ENCODE measurements around the gene CUL4A. TPM values are rescaled to one million over a fixed set of nuclear protein-coding genes. Genes with fewer than 3 reads are reported as not detected.

The CUL4A gene
- total RNA-seq, result 170 and 190 TPM in 2 replicates

DNA sequence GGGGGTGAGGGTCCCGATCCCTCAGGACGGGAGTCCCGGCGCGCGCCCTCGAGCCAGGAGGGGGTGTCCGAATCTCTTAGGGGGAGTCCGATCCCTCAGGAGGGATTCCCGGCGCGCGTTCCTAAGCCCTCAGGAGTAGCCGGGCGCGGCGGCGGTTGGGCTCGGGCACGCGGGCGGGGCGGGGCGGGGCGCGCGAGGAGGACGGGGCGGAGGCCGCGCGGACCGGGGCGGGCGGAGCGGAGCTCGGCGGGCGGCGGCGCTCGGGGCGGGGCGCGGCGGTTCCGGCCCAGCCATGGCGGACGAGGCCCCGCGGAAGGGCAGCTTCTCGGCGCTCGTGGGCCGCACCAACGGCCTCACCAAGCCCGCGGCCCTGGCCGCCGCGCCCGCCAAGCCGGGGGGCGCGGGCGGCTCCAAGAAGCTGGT is at the start of gene CUL4A:
Gene CUL4A (plus strand): TSS at position 278 of the 423 bp plus-strand sequence. CDS start 15 bp downstream, at position 293.

DNA sequence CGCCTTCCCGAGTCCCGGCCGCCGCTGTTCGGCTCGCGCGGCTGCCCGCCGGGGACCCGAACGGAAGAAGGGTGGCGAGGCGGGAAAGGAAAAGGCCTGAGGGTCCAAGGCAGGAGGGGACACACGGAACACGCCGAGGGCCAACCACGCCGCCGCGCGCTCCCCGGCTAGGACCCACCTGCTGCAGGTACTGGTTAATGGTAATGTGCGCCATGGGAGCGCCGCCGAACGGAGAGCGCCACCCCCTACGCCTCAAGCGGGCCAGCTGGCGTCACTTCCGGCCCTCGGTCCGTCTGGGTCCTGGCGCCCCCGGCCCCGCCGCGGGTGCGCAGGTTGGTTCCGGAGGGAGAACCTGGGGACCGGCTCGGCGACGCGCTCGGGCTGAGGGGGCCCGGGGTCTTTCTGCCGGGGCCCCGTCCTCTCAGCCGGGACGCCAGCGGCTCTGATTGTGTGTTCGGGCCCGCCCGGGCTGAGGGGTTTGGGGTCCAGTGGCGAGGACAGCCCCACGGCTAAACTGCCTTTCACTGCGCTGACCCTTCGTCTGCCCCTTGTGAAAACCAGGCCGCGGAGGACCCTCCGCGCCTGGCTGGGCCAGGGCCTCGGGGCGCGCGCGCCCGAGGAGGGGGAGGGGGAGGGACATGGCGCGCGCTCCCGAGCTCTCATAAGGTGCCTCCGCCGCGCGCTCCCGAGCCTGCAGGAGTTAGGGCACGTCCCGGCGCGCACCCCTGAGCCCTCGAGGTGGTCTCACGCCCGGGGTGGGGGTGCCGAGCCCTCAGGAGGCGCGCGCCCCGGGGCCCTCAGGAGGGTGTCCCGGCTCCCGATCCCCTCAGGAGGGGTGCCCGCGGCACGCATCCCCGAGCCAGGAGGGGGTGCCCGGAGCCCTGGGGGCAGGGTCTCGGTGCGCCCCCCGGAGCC is 735 bp upstream of the CUL4A start, which contains the start of gene PCID2:
Gene PCID2 (minus strand): TSS at position 249 of the 915 bp plus-strand sequence. CDS start 35 bp downstream, at position 214.

DNA sequence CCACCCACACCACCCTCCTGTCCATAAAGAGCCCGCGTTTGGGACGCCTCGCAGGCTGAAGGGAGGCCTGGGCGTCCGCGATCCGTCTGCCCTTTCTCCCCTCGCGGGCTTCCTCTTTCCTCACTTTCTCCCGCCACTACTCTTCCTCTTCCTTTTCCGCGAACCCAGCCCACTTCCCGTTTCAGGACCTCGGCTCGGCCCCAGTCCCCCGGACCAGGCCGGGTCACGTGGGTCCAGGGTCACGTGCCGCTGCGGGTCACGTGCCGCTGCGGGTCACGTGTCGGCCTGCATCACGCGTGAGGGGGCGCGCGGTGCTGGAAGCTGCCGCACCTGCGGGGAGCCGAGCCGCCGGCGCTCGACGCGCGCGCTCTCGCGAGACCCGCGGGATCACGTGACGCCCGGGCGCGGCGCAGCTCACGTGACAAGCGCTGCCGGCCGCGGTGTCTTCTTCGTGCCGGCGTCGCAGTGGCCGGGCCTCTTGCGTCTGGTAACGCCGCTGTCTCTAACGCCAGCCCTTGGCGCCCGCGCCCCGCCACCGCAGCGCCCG is 87.5 kb downstream of the CUL4A start, which contains the start of gene LAMP1:
Gene LAMP1 (plus strand): TSS at position 417 of the 547 bp plus-strand sequence. CDS start 196 bp downstream, outside the sequence.

Other genes with a start within 250 kb of the CUL4A start
- 0.15 and 0.33 TPM in 2 replicates for gene MCF2L, start 240.4 kb upstream of the CUL4A start, total RNA-seq
- under 0.01 TPM in 1 of 2 replicates, not detected in the other for gene F7, start 103.8 kb upstream of the CUL4A start, total RNA-seq
- gene F10, start 86.8 kb upstream of the CUL4A start, total RNA-seq, result 9.3 and 33.4 TPM in 2 replicates
- not detected in 2 replicates for gene PROZ, start 51.0 kb upstream of the CUL4A start, total RNA-seq
- gene PCID2, start 944 bp upstream of the CUL4A start, total RNA-seq, result 90.1 and 99.3 TPM in 2 replicates
- gene LAMP1, start 87.6 kb downstream of the CUL4A start, total RNA-seq, result 161 and 319 TPM in 2 replicates
- gene GRTP1, start 154.5 kb downstream of the CUL4A start, total RNA-seq, result 3.8 and 8.7 TPM in 2 replicates
- gene ADPRHL1, start 243.9 kb downstream of the CUL4A start, total RNA-seq, result 1.0 and 5.8 TPM in 2 replicates